Neural progenitor cell (in vitro differentiated cells): ENCODE measurements around the gene STAT5A. TPM values are rescaled to one million over a fixed set of nuclear protein-coding genes. Genes with fewer than 3 reads are reported as not detected.

ENCODE experiments used
- DNase-seq: peaks from one replicate; pipeline ENCODE4 v3.0.0-alpha.2; 2016; ENCODE audit warnings: low spot score
- H2AFZ ChIP-seq: fragments of 200-600 bp; sonication (generic); replicated peaks from 2 replicates; pipeline ENCODE4 v1.6.1; 2016; ENCODE audit warnings: antibody characterized with exemption
- H3F3A ChIP-seq: fragments of 200-600 bp; sonication (generic); 2 replicates; pipeline ENCODE4 v1.6.1; 2016; ENCODE audit warnings: antibody characterized with exemption, low read depth
- H3K27ac ChIP-seq: fragments of 200-600 bp; sonication (generic); 2 replicates; pipeline ENCODE4 v1.5.1; 2016; ENCODE audit warnings: mild to moderate bottlenecking
- H3K27me3 ChIP-seq: fragments of 200-600 bp; sonication (generic); 2 replicates; pipeline ENCODE4 v1.6.1; 2016; ENCODE audit warnings: mild to moderate bottlenecking, moderate library complexity
- H3K36me3 ChIP-seq: fragments of 200-600 bp; sonication (generic); 2 replicates; pipeline ENCODE4 v1.5.1; 2016
- H3K4me1 ChIP-seq: fragments of 200-600 bp; sonication (generic); 2 replicates; pipeline ENCODE4 v1.6.1; 2016; ENCODE audit warnings: mixed run types
- H3K4me2 ChIP-seq: fragments of 200-600 bp; sonication (generic); 2 replicates; pipeline ENCODE4 v1.6.1; 2016
- H3K4me3 ChIP-seq: fragments of 200-600 bp; sonication (generic); 2 replicates; pipeline ENCODE4 v1.5.1; 2016
- H3K79me2 ChIP-seq: fragments of 200-600 bp; sonication (generic); 2 replicates; pipeline ENCODE4 v1.6.1; 2016; ENCODE audit warnings: low read depth
- H3K9ac ChIP-seq: fragments of 200-600 bp; sonication (generic); 2 replicates; pipeline ENCODE4 v1.6.1; 2016
- H3K9me3 ChIP-seq: fragments of 200-600 bp; sonication (generic); 2 replicates; pipeline ENCODE4 v1.5.1; 2016; ENCODE audit warnings: low read depth
- H4K20me1 ChIP-seq: fragments of 200-600 bp; sonication (generic); 2 replicates; pipeline ENCODE4 v1.6.1; 2016; ENCODE audit warnings: low read depth
- H3K27ac Mint-ChIP-seq: 3 replicates; pipeline ENCODE4 v1.8.0; 2021; ENCODE audit warnings: mixed read lengths
- H3K27me3 Mint-ChIP-seq: 2 replicates; pipeline ENCODE4 v1.8.0; 2022; ENCODE audit warnings: low read depth, mild to moderate bottlenecking, inconsistent platforms, moderate library complexity, mixed read lengths; ENCODE audit not compliant: insufficient read depth
- H3K36me3 Mint-ChIP-seq: 3 replicates; pipeline ENCODE4 v1.8.0; 2021; ENCODE audit warnings: mixed read lengths
- H3K4me1 Mint-ChIP-seq: 3 replicates; pipeline ENCODE4 v1.8.0; 2021; ENCODE audit warnings: mixed read lengths
- H3K4me3 Mint-ChIP-seq: 3 replicates; pipeline ENCODE4 v1.8.0; 2021; ENCODE audit warnings: mild to moderate bottlenecking, moderate library complexity, mixed read lengths
- H3K9me3 Mint-ChIP-seq: 3 replicates; pipeline ENCODE4 v1.8.0; 2020; ENCODE audit warnings: mixed read lengths
- CTCF ChIP-seq: fragments of 200-600 bp; sonication (generic); IDR thresholded peaks from 2 replicates; pipeline ENCODE4 v1.5.1; 2017; ENCODE audit warnings: antibody characterized with exemption, mild to moderate bottlenecking
- EZH2 ChIP-seq: fragments of 200-600 bp; sonication (generic); IDR thresholded peaks from 2 replicates; pipeline ENCODE4 v1.6.1; 2017; ENCODE audit warnings: antibody characterized with exemption, mild to moderate bottlenecking, moderate library complexity
- EZH2phosphoT487 ChIP-seq: fragments of 200-600 bp; sonication (generic); IDR thresholded peaks from 2 replicates; pipeline ENCODE4 v1.6.1; 2017; ENCODE audit warnings: antibody characterized with exemption
- total RNA-seq: library from RNA; depleted of rRNA; stranded (reverse); fragments of >200 nt; gene quantifications from 2 replicates; pipeline ENCODE4 v1.2.3, GENCODE V29; 2015; ENCODE audit warnings: low replicate concordance

Gene STAT5A
- total RNA-seq, 1 donor from 2014 or later: 10.0 TPM

DNA sequence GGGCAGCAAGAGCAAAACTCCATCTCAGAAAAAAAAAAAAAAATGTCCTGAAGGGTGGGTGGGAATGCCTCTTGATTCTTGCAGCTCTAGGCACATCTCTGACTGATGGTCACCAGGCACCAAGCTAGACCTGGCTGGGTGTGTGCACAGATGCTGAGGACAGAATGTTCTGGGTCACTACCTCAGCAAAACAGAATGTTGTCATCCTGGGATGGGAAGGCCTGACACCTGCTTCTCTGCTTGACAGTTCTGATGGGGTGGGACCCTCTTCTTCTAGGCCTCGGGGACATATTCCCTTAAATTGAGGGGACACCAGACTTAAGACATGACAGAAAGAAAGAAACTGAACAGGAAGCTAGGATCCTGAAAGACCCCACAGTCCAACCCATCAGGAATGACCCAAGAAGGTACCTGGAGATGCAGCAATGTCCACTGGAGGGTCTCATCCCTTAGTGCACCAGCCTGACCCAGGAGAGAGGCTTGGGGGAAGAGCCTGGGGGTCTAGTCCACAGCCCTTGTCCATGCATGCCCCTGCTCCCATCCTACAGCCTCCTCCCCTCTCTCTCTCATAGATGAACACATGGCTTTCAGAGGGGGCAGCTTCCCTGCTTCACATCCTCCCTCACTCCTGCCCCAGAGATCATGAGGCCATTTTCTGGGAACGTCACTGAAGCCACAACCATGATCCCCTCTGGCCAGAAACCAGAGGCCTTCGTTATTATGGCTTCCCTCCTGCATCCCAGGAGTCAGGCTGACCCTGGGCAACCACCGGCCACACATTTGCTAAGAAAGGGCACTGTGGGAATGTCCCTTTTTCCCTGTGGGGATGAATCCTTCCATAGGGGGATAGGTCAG lies 8.3 kb upstream of the STAT5A start:
- Mint-ChIP-seq H3K4me1 (peaks cover 31% of the 10 kb centered on the region), H3K9me3 (no peaks in the 10 kb centered on the region), H3K27ac (peak overlapping the region; percentile 46), H3K27me3 (peaks cover 7% of the 10 kb centered on the region), H3K4me3 (peak overlapping the region; percentile 21), H3K36me3 (no peaks in the 10 kb centered on the region)
- Histone ChIP-seq H2AFZ (no peak overlapping the region), H3K9ac (no peak overlapping the region), H3K27me3 (no peaks in the 10 kb centered on the region), H3K27ac (no peak overlapping the region), H3K4me2 (no peak overlapping the region), H3K79me2 (peaks cover 7% of the 10 kb centered on the region), H3K36me3 (no peaks in the 10 kb centered on the region), H4K20me1 (peaks cover under 1% of the 10 kb centered on the region), H3K4me3 (no peak overlapping the region), H3K4me1 (peaks cover 26% of the 10 kb centered on the region), H3K9me3 (no peaks in the 10 kb centered on the region), H3F3A (peaks cover 27% of the 10 kb centered on the region)
- DNase-seq: no peak
- TF ChIP-seq EZH2phosphoT487: no peak
- TF ChIP-seq CTCF: no peak

GRCh38 chr17:42281571-42282096 lies 6.7 kb upstream of the STAT5A start:
- H4K20me1 ChIP-seq: no peaks in the 10 kb centered on the region
- peak; percentile 26 for DNase-seq
- no peak overlapping the region for H3K27ac ChIP-seq
- TF ChIP-seq CTCF (no peak), EZH2 (no peak), EZH2phosphoT487 (no peak)
- Mint-ChIP-seq H3K4me3 (no peak overlapping the region), H3K27ac (peak overlapping the region; percentile 72), H3K9me3 (no peaks in the 10 kb centered on the region), H3K4me1 (peaks cover 26% of the 10 kb centered on the region), H3K27me3 (peaks cover 11% of the 10 kb centered on the region), H3K36me3 (no peaks in the 10 kb centered on the region)
- H3K27me3 ChIP-seq: peaks cover under 1% of the 10 kb centered on the region
- H3K4me2 ChIP-seq: peak overlapping the region; percentile 37
- peaks cover 16% of the 10 kb centered on the region for H3F3A ChIP-seq
- no peak overlapping the region for H3K4me3 ChIP-seq
- no peak overlapping the region for H2AFZ ChIP-seq
- H3K79me2 ChIP-seq: no peaks in the 10 kb centered on the region
- no peaks in the 10 kb centered on the region for H3K9me3 ChIP-seq
- peaks cover 26% of the 10 kb centered on the region for H3K4me1 ChIP-seq
- H3K36me3 ChIP-seq: no peaks in the 10 kb centered on the region
- no peak overlapping the region for H3K9ac ChIP-seq

DNA sequence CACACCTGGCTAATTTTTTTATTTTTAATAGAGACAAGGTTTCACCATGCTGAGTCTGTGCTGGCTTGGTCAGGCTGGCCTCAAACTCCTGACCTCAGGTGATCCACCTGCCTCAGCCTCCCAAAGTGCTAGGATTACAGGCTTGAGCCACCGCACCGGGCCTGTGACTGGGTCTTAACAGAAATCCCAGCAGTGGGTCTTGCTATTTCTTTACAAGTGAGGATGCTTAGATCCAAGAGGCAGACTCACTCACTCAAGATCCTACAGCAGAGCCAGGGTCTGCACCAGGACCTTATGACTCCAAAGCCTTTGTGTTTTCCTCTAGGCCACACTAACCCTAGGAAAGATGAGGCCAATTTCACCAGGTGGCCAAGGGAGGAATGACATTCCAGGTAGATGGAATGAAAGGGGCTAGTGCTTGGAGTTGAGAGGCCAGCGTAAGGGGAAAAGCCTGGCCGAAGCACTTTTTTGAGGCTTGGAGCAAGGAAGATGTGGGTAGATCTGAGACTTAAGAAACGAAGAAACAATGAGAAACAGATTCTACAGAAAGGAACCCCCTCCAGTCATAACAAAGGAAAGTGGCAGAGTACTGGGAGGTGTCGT lies 5.7 kb upstream of the STAT5A start:
- peak overlapping the region; percentile 78 for H3K27ac Mint-ChIP-seq
- H2AFZ ChIP-seq: no peak overlapping the region

More for the DNA sequence above, 5.7 kb upstream of the STAT5A start:
- no peak overlapping the region for H3K9ac ChIP-seq
- Mint-ChIP-seq H3K4me1 (peaks cover 26% of the 10 kb centered on the region), H3K36me3 (no peaks in the 10 kb centered on the region), H3K9me3 (no peaks in the 10 kb centered on the region), H3K27me3 (peaks cover 19% of the 10 kb centered on the region), H3K4me3 (no peak overlapping the region)
- H3K4me1 ChIP-seq: peaks cover 17% of the 10 kb centered on the region
- no peak overlapping the region for H3K4me2 ChIP-seq
- H4K20me1 ChIP-seq: no peaks in the 10 kb centered on the region
- H3K36me3 ChIP-seq: no peaks in the 10 kb centered on the region
- H3F3A ChIP-seq: peaks cover 7% of the 10 kb centered on the region
- H3K9me3 ChIP-seq: no peaks in the 10 kb centered on the region
- TF ChIP-seq EZH2phosphoT487 (no peak), EZH2 (no peak), CTCF (no peak)
- H3K27me3 ChIP-seq: peaks cover 10% of the 10 kb centered on the region
- no peak overlapping the region for H3K27ac ChIP-seq
- no peak overlapping the region for H3K4me3 ChIP-seq
- no peaks in the 10 kb centered on the region for H3K79me2 ChIP-seq
- DNase-seq: no peak
